ENCODE data around the gene FNDC3A.

DNA sequence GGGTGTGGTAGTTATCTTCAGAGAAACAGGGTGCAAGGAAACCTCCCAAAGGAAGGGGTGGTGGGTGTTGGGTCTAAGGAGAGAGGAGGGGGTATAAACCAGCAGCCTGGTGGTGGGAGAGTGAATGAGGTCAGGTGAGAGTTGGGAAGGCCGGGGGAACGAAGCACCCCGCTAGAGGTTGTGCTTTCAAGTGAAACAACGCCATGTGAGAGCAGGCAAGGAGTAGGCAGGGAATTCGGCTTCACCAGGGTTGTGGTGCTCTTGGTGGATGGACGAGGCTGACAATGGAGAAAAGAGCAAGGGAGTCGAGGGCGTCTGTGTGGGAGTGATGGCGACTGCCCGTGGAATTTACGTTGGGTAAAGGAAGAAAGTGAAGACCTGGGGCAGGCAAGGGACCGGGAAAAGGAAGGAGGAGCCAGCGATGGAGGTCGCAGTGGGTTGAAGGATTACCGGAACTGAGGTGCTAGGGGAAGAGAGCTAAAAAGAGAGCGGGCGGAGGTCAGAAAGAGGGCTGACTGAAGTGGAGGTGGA, 242.3 kb downstream of the FNDC3A start:
- TF ChIP-seq FOSL2 (IDR thresholded peaks at IDR 0.05; ENCODE audit: borderline replicate concordance, low read depth), result no peak
- TF ChIP-seq EZH2phosphoT487 (IDR thresholded peaks at IDR 0.05; ENCODE audit: borderline replicate concordance, low read depth), result no peak
- TF ChIP-seq, protein P1, sequence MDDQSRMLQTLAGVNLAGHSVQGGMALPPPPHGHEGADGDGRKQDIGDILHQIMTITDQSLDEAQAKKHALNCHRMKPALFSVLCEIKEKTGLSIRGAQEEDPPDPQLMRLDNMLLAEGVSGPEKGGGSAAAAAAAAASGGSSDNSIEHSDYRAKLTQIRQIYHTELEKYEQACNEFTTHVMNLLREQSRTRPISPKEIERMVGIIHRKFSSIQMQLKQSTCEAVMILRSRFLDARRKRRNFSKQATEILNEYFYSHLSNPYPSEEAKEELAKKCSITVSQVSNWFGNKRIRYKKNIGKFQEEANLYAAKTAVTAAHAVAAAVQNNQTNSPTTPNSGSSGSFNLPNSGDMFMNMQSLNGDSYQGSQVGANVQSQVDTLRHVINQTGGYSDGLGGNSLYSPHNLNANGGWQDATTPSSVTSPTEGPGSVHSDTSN (IDR thresholded peaks at IDR 0.05), result no peak
- no peak for TF ChIP-seq EP300 (IDR thresholded peaks at IDR 0.05; ENCODE audit: borderline replicate concordance in 1 of 2, low read depth in 1 of 2, low read length in 1 of 2)
- TF ChIP-seq JUND (IDR thresholded peaks at IDR 0.05), result no peak
- TF ChIP-seq, protein P2, sequence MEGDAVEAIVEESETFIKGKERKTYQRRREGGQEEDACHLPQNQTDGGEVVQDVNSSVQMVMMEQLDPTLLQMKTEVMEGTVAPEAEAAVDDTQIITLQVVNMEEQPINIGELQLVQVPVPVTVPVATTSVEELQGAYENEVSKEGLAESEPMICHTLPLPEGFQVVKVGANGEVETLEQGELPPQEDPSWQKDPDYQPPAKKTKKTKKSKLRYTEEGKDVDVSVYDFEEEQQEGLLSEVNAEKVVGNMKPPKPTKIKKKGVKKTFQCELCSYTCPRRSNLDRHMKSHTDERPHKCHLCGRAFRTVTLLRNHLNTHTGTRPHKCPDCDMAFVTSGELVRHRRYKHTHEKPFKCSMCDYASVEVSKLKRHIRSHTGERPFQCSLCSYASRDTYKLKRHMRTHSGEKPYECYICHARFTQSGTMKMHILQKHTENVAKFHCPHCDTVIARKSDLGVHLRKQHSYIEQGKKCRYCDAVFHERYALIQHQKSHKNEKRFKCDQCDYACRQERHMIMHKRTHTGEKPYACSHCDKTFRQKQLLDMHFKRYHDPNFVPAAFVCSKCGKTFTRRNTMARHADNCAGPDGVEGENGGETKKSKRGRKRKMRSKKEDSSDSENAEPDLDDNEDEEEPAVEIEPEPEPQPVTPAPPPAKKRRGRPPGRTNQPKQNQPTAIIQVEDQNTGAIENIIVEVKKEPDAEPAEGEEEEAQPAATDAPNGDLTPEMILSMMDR (IDR thresholded peaks at IDR 0.05), result no peak
- TF ChIP-seq, protein P3, sequence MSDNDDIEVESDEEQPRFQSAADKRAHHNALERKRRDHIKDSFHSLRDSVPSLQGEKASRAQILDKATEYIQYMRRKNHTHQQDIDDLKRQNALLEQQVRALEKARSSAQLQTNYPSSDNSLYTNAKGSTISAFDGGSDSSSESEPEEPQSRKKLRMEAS (IDR thresholded peaks at IDR 0.05; ENCODE audit: low read depth), result no peak
- no peak for TF ChIP-seq ELF1 (IDR thresholded peaks at IDR 0.05)
- no peak for TF ChIP-seq GABPA (IDR thresholded peaks at IDR 0.05; ENCODE audit: low read depth)
- TF ChIP-seq, protein P4, sequence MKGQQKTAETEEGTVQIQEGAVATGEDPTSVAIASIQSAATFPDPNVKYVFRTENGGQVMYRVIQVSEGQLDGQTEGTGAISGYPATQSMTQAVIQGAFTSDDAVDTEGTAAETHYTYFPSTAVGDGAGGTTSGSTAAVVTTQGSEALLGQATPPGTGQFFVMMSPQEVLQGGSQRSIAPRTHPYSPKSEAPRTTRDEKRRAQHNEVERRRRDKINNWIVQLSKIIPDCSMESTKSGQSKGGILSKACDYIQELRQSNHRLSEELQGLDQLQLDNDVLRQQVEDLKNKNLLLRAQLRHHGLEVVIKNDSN (IDR thresholded peaks at IDR 0.05; ENCODE audit: borderline replicate concordance, low read depth), result no peak
- no peak for TF ChIP-seq TEAD4 (IDR thresholded peaks at IDR 0.05; ENCODE audit: borderline replicate concordance, insufficient read depth)
- TF ChIP-seq TAF1 (IDR thresholded peaks at IDR 0.05; ENCODE audit: borderline replicate concordance, low read depth, low read length), result no peak
- TF ChIP-seq, protein P5, sequence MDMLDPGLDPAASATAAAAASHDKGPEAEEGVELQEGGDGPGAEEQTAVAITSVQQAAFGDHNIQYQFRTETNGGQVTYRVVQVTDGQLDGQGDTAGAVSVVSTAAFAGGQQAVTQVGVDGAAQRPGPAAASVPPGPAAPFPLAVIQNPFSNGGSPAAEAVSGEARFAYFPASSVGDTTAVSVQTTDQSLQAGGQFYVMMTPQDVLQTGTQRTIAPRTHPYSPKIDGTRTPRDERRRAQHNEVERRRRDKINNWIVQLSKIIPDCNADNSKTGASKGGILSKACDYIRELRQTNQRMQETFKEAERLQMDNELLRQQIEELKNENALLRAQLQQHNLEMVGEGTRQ (IDR thresholded peaks at IDR 0.05; ENCODE audit: borderline replicate concordance, low read depth, low read length), result no peak

Data from SK-N-SH (cell line).